ENCODE results near the gene JPH4.

JPH4 gene

GRCh38 chr14:23577710-23578392 is 739 bp downstream of the JPH4 start:
- DNase-seq: no peak

- no peak for DNase-seq
Observed at GRCh38 chr14:23577004-23577681, 1.4 kb downstream of the JPH4 start.

- no peak for DNase-seq
Observed at GRCh38 chr14:23573384-23574015, 5.1 kb downstream of the JPH4 start.

- DNase-seq: no peak
Observed at GRCh38 chr14:23572836-23573235, 5.8 kb downstream of the JPH4 start.

- no peak for DNase-seq
Observed at GRCh38 chr14:23572524-23572828, 6.1 kb downstream of the JPH4 start.

- no peak for DNase-seq
Observed at GRCh38 chr14:23571701-23572523, 6.7 kb downstream of the JPH4 start.

DNA sequence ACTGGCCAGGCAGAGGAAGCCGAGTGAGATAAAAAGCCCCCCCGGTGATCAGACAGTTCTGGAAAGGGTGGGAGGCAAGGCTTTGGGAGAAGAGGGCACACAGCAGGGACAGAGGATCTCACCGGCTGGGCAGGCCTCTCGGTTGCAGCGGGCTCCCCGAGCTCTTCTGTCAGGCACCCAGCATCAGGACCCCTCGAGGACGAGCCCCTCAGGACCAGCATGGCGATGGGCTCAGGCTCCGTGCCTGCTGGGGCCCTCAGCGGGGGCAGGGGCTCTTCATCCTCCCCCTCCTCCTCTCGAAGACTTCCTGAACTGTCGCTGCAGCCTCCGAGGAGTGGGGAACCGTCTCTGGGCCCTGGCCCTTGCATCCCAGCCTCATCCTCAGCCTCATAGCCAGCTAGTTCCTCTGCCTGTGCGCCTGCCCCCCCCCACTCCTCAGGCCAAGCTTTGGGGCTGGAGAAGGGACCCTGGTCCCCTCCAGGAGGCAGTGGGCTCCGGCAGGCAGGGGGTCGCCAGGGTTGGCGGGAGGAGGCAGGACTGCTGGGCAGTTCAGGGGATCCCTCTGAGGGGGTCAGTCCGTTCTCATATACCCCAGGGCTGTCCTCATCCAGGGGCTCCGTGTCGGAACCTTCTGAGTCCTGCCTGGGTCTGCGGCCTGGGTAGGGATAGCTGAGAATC is 7.6 kb downstream of the JPH4 start:
- DNase-seq: no peak

- peak; percentile 45 for DNase-seq
Observed at GRCh38 chr14:23569443-23570151, 9.0 kb downstream of the JPH4 start.

DNA sequence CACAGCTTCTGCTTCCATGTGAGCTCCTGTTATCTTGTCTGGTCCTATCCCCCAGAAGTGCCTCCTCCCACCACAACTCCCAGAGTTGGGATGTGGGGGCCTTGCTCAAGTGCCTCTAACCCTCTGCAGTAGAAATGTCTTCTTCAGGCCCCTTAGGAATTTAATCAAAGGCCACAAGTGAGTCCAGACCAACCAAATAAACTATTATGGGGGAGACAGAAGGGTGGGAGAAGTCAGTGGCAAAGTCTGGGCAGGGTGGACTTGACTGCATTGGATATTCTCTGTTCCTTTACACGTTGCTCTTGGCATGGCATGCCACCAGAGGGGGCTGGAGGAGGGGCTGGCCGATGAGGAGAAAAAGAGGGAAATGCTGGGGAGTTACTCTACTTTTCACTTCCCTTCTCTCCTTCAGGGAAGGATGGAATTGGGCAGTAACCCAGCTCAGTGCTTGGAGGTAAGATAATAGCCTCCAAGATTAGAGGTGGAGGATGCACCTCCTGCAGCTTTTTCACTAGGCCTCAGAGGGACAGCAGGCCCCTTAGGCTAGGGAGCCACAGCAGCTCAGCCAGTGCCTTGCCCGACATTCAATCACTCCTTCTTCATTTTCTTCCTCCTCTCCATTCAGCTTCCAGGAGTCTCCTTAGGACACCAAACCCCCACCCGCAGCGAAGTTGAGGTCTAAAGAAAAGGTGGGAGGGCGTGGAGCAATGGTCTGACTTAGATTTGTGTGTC is 9.8 kb downstream of the JPH4 start:
- DNase-seq: no peak

DNA sequence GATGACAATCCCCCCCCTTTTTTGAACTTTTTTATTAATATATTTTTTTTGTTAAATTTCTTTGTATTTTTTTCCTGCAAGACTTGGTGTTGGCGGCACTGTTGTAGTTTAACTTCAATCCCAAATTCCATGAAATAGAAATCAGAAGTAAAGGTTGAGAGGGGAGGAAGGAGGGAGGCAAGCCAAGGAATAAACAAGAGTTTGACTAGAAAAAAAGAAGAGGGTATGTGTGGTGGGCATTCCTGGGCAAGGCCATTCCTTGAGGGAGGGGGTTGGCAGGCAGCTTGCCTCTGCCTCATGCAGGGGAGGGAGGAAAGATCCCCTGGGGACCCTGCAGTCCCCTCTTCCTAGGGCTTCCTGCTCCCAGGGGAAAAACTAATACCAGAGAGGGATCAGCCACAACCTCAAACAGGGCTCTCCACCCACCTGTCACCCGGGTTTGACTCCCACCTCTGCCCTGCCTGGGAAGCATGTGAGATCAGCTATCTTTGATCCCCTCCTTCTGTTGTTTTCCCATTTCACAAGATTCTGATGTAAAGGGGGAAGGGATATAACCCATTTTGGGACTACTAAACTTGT is 10.5 kb downstream of the JPH4 start:
- DNase-seq: no peak

DNA sequence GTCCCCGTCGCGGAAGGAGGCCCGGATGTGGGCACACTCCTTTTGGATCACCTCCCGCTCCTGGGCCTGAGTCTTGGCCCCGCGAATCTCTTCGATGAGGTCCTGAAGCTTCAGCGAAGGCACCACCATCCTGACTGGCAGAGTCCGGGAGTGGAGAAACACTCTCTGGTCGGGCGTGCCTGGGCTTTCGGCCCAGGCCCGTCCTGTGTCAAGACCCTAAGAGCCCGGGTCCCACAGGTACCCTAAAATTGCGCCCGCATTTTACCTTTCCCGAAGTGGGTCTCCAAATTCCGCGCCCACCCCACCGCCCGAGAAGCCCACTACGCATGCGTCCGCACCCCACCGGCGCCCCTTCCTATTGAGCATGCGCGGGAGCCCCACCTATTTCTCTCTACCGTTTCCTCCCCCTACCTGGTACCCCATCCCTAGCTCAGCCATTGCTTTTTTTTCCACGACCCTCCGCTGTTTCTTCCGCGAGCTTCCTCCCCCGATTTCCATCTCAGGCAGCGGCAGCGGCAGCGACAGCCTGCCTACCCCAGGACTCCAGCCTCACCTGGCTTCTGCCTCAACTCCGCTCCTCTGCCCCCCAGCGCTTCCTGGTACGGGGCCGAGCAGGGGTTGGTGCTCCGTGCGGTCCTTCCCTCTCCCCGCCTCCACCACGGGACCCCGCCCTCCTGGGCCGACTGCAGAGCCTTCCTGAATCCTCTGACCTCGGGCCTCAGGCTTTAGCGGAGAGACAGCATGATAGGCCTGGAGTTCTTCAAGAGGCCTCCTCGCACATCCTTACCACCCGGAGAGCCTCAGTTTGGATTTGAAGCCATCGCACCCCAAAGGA is 11.2 kb downstream of the JPH4 start, which contains the start of gene AP1G2:
AP1G2 (minus strand) TSS at position 606 of the 835 bp plus-strand sequence; CDS start at position 129, 477 bp downstream.
- DNase-seq: peak; percentile 82

DNA sequence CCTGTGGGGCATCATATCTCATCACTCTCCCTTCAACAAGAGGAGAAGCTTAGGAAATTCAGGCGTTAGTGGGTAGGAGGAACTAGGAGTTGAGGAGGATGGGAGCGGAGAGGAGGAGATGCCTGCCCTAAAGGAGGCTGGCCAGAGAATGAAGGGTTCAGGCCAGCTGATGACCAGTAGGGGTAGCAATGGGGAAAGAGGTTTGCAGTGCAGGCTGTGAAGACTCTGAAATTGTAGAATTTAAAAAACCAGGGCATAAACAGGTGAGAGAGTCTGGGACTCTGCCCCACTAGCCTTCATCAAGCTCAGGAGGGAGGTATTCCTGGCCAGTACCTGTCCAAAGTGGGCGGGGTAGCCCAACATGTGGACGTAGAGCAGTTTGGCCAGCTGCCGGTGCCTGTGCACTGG is 11.8 kb downstream of the JPH4 start:
- no peak for DNase-seq

GRCh38 chr14:23566112-23566777 is 12.3 kb downstream of the JPH4 start:
- no peak for DNase-seq

- no peak for DNase-seq
Observed at GRCh38 chr14:23565626-23566025, 13.0 kb downstream of the JPH4 start.

DNA sequence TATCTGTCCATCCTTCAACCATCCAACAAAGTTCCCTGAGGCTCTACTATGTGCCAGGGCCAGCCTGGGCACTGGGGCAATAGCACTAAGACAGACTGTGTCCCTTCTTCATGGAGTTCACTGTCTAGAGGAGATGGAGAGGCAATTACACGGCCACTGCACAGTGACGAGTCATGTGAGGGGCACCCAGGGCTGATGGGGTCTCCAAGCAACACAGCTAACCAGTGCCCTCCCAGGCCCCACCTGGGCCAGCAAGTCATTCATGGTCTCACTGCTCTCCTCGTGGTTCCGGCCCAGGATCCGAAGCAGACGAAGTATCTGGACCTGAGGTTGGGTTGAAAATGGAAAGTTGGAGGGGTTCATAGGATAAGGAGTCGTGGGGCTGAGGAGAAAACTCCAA is 13.7 kb downstream of the JPH4 start:
- no peak for DNase-seq

GRCh38 chr14:23564181-23564812 is 14.3 kb downstream of the JPH4 start:
- DNase-seq: no peak

GRCh38 chr14:23563473-23564180 is 15.0 kb downstream of the JPH4 start:
- DNase-seq: no peak

DNA sequence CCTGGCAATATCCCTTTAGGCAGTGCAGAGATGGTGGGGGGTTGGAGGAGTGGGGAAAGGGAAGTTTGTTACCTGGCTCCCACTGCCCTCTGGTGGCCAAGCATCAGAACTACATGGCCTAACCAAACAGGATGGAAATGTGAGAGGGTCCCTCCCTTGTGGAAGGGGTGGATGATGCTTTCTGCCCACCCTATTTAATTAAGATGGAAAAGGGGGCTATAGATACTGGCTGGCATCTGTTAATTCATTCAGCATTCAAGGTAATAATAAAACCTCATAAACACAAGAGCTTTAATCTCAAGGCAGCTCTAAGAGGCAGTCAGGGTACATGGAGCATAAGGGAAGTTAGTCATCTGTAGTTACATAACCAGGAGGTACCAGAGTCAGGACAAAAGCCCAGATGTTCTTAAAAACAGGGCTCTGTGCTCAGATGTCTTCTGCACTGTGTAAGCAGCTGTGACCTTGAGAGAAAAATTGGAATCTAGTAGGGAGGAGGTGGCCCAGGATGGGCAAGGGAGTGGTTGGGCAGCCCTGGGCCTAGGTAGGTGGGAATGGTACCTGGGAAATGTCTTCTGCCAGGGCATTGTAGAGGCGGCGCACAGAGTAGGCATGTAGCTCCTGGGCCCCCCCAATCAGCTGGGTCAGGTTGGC is 15.6 kb downstream of the JPH4 start:
- DNase-seq: peak; percentile 65

Data from NCI-H2107 (cell line).